Choroid plexus epithelial cell (primary cell): ENCODE results near the gene PROM2.

Experiments
- DNase-seq: peaks from one replicate; pipeline ENCODE4 v3.0.0-alpha.2; 2010; ENCODE audit warnings: low read depth
- H3K4me3 ChIP-seq: 2 replicates; pipeline ENCODE4 v1.5.1; 2011; ENCODE audit warnings: low read depth, mild to moderate bottlenecking, control low read depth, low read length, moderate library complexity
- TF ChIP-seq, protein P1 (sequence below): conservative IDR thresholded peaks from 2 replicates; pipeline ENCODE4 v1.5.1; 2011; ENCODE audit warnings: low read depth, mild to moderate bottlenecking, control low read depth, inconsistent platforms, low read length, moderate library complexity

Gene PROM2

DNA sequence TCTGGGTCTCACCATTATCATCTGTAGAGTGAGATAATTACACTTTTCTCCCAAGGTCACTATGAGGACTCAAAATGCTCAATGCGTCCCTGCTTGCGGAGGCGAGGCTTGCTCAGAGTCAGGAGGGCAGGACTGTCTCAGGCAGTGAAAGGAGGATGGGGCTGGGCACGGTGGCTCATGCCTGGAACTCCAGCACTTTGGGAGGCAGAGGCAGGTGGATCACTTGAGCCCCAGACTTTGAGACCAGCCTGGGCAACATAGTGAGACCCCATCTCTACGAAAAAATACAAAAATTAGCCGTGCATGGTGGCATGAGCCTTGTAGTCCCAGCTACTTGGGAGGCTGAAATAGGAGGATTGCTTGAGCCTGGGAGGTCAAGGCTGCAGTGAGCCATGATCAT is 21.1 kb downstream of the PROM2 start:
- no peak overlapping the region for H3K4me3 ChIP-seq
- TF ChIP-seq, protein P1, sequence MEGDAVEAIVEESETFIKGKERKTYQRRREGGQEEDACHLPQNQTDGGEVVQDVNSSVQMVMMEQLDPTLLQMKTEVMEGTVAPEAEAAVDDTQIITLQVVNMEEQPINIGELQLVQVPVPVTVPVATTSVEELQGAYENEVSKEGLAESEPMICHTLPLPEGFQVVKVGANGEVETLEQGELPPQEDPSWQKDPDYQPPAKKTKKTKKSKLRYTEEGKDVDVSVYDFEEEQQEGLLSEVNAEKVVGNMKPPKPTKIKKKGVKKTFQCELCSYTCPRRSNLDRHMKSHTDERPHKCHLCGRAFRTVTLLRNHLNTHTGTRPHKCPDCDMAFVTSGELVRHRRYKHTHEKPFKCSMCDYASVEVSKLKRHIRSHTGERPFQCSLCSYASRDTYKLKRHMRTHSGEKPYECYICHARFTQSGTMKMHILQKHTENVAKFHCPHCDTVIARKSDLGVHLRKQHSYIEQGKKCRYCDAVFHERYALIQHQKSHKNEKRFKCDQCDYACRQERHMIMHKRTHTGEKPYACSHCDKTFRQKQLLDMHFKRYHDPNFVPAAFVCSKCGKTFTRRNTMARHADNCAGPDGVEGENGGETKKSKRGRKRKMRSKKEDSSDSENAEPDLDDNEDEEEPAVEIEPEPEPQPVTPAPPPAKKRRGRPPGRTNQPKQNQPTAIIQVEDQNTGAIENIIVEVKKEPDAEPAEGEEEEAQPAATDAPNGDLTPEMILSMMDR = no peak
- DNase-seq = no peak

DNA sequence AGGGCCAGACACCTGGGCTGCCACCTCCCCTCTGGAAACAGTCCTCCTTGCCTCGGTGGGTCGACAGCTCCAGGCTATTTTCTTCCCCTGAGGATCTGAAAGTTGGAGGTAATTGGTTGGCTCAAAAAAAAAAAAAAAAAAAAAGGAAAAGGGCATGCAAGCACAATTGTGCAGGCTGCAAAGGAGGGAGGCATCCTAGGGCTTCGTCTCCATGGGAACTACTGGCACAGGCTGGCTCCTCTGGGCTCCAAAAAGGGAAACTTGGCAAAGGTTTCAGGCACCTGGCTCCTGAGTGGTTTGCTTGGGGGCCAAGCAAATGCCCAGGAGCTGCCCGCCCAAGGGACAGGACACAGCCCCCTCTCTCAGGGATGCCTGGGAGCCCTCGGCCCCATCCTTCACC is 21.8 kb downstream of the PROM2 start:
- TF ChIP-seq, protein P1 = no peak
- DNase-seq = no peak

DNA sequence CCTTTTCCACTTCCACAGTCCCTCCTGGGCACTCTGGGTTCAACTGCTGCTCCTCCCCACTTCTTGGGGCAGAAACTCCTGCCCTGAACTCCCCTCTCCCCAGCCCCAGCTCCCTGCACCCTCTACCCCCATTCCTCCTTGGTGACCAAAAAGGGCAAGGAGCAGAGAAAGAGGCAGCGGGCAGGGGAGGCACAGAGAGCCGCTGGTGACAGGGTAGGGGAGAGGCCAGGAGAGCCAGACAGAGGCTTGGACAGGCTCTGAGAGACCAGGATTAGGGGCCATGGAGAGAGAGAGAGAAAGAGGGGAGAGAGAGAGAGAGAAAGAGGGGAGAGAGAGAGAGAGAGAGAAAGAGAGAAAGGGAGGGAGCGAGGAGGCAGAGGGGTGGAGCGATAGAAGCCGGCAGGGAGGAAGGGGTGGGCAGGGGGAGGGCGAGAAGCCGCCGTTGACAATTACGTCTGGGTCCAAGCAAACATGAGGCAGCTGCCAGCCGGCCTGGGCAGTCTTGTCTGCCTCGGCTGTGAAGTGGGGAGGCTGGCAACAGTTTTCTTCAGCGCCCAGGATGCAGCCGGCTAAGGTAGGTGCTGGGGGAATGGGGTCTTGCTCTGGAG is 22.7 kb downstream of the PROM2 start, which contains the start of gene KCNIP3:
Gene KCNIP3, plus strand, starts transcription at position 468 of the 608 bp plus-strand sequence. Its CDS starts 92 bp downstream, at position 560.
- no peak within 1 kb of the TSS for H3K4me3 ChIP-seq
- TF ChIP-seq, protein P1 = no peak
- DNase-seq = no peak

More for the DNA sequence above, 21.8 kb downstream of the PROM2 start:
- no peak overlapping the region for H3K4me3 ChIP-seq

DNA sequence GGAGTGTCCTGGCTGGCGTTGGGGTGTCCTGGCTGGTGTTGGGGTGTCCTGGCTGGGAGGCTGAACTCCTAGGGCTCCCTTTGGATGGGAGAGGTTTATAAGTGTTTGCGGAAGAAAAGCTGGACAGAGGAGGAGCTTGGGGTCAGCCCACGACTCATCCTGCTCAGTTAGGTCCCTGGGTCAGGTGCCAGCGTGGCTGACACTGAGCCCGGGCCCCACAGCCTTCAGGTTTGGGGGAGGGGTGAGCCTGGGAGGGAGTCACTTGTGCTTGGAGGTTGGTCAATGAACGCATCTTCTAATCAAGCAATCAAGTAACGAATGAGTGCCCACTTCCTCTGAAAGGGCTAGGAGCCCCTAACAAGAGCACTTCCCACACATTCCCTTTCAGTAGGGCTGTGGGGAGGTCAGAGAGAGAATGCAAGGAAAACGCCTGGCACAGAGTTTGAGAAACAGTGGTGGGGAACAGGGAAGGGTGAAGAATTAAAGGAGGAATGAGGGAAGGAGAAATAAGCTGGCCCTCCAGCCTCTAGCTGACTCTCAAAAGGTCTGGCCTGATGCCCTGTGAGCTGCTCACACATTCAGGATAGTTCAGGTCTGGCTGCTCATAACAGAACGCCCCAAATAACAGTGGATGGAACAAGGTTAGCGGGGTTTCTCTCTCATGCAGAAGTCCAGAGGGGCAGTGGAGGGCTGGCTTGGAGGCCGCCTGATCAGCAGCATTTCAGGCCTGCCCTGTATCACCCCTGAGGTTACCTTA is 23.6 kb downstream of the PROM2 start:
- no peak overlapping the region for H3K4me3 ChIP-seq
- TF ChIP-seq, protein P1 = no peak
- no peak for DNase-seq

DNA sequence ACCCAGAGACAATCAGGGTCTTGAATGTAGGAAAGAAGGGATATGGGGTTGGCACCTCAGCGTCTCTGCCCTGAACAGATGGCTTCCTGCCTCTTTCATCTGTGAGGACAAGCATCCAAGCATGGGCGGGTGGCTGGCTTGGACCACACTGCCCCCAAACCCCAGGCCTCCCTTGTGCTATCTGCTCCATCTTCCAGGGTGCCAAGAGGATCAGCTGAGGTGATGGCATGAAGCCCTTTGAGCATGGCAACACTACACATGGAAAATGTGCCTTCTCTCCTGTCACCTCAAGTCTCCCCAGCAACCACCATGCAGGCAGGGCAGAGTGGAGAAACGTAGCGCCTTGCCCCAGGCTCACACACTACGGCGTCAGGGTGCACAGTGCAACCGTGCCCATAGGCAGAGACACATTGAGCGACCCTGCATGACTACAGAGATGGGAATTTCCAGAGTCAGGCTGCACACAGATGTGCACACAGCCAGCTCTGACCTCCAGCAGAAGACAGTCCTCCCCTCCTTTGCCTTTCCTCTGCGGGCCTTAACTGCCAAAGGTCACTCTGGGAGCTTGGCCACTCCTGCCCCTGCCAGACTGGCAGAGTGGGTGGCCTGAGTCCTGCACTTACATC is 24.4 kb downstream of the PROM2 start:
- H3K4me3 ChIP-seq = no peak overlapping the region
- no peak for DNase-seq
- TF ChIP-seq, protein P1 = no peak

DNA sequence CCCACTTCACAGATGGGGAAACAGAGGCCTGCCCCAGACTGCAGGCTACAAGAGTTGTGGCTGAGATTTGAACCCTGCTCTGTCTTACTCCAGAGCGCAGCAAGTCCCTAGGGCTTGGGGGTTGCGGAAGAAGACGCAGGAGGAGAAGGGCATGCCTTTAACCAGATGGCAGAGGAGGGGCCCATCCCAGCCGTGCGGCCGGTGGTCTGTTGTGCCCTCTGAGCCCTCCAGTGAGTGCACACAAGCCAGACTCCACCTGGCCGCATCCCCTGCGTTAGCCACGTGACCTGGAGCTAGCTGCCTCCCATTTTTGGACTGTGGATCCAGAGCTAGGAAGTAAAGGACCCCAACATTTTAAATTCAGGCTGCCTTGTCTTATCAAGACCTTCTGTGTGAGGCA is 25.7 kb downstream of the PROM2 start:
- no peak overlapping the region for H3K4me3 ChIP-seq
- TF ChIP-seq, protein P1 = no peak
- DNase-seq = no peak
